GM12878 (cell line): ENCODE data around the gene C1QL1. TPM values are rescaled to one million over a fixed set of nuclear protein-coding genes. Genes with fewer than 3 reads are reported as not detected.

Experiments used
- ATAC-seq: fragments of 200-7000 bp; cut with Tn5 transposase; 3 replicates; pipeline ENCODE4 v1.9.1; 2020; ENCODE audit warnings: mild to moderate bottlenecking, moderate library complexity
- BruUV-seq: library from RNA; stranded (reverse); fragments of 400-500 nt; replicated peaks from 2 replicates; lab custom pipeline; 2021; lab: Mats Ljungman, UMichigan
- CTCF ChIA-PET: fragments of 300-600 bp; sonication (Branson Sonifier 250); formaldehyde crosslinking; extraction: SDS; loops from one replicate; lab custom pipeline; 2021; ENCODE audit warnings: inconsistent platforms; lab: Yijun Ruan, JAX
- POLR2A ChIA-PET: fragments of 350-600 bp; formaldehyde crosslinking; extraction: SDS; loops from one replicate; lab custom pipeline; 2021; ENCODE audit warnings: inconsistent platforms; lab: Charles Lee
- RAD21 ChIA-PET: fragments of 300-600 bp; sonication (Branson Sonifier 250); formaldehyde crosslinking; loops from one replicate; lab custom pipeline; 2023; ENCODE audit warnings: antibody characterized with exemption; ENCODE audit not compliant: unreplicated experiment; lab: Charles Lee
- SMC1A ChIA-PET: fragments of 300-600 bp; sonication (Branson Sonifier 250); formaldehyde crosslinking; loops from one replicate; lab custom pipeline; 2023; ENCODE audit not compliant: unreplicated experiment, uncharacterized antibody; lab: Charles Lee
- DNase-seq: peaks from one replicate; pipeline ENCODE4 v3.0.0-alpha.2; 2011; ENCODE audit warnings: low read depth, low spot score
- FAIRE-seq: peaks from 3 replicates; lab custom pipeline; 2011; peaks lifted over from hg19 to GRCh38; lab: Jason Lieb, UNC
- H2AFZ ChIP-seq: 2 replicates; pipeline ENCODE4 v1.6.0; 2011; ENCODE audit warnings: low read depth, low read length, control low read depth; ENCODE audit not compliant: control insufficient read depth
- H3K27ac ChIP-seq: 2 replicates; pipeline ENCODE4 v1.5.1; 2011; ENCODE audit warnings: control low read depth; ENCODE audit not compliant: control insufficient read depth, insufficient read depth
- H3K27me3 ChIP-seq, 2 experiments: replicated peaks in 1 of 2; 2 replicates each; pipeline versions ENCODE4 v1.6.0 to v1.6.1; 2011; ENCODE audit warnings: low read length in 1 of 2; ENCODE audit not compliant: control insufficient read depth in 2 of 2, insufficient read depth in 2 of 2
- H3K36me3 ChIP-seq, 2 experiments: 2 replicates each; pipeline ENCODE4 v1.5.1; 2011; ENCODE audit warnings: low read length in 1 of 2; ENCODE audit not compliant: control insufficient read depth in 2 of 2, insufficient read depth in 2 of 2
- H3K4me1 ChIP-seq: 2 replicates; pipeline ENCODE4 v1.6.1; 2011; ENCODE audit warnings: mild to moderate bottlenecking, low read length, moderate library complexity, mixed read lengths; ENCODE audit not compliant: control insufficient read depth, insufficient read depth
- H3K4me2 ChIP-seq: 2 replicates; pipeline ENCODE4 v1.6.0; 2011; ENCODE audit warnings: control low read depth; ENCODE audit not compliant: control insufficient read depth, insufficient read depth
- H3K4me3 ChIP-seq: fragments of 200-600 bp; sonication (generic); 2 replicates; pipeline ENCODE4 v1.5.1; 2016
- H3K79me2 ChIP-seq: 2 replicates; pipeline ENCODE4 v1.6.0; 2011; ENCODE audit warnings: low read length; ENCODE audit not compliant: control insufficient read depth, insufficient read depth
- H3K9ac ChIP-seq: 2 replicates; pipeline ENCODE4 v1.8.0; 2011; ENCODE audit warnings: low read length, control low read depth, mixed read lengths; ENCODE audit not compliant: control insufficient read depth, insufficient read depth
- H3K9me3 ChIP-seq: replicated peaks from 3 replicates; pipeline ENCODE4 v1.5.1; 2011; ENCODE audit warnings: mild to moderate bottlenecking, low read length; ENCODE audit not compliant: control insufficient read depth, insufficient read depth
- H4K20me1 ChIP-seq: 2 replicates; pipeline ENCODE4 v1.6.0; 2011; ENCODE audit not compliant: control insufficient read depth, insufficient read depth
- EP300 ChIP-seq, 2 experiments: fragments of 150-350 bp in 1 of 2; IDR thresholded peaks; 2 replicates each; pipeline ENCODE4 v1.6.1; 2011 to 2012; ENCODE audit warnings: low read depth in 2 of 2, low read length in 2 of 2, borderline replicate concordance in 1 of 2, improper control_type of control experiment in 1 of 2, inconsistent platforms in 1 of 2; ENCODE audit not compliant: control insufficient read depth in 1 of 2
- FOXK2 ChIP-seq: fragments of 450-650 bp; IDR thresholded peaks from 2 replicates; pipeline ENCODE4 v1.6.1; 2017; ENCODE audit warnings: mild to moderate bottlenecking, moderate library complexity
- IRF4 ChIP-seq: IDR thresholded peaks from 2 replicates; pipeline ENCODE4 v1.6.1; 2011; ENCODE audit warnings: low read depth, low read length
- NFIC ChIP-seq: IDR thresholded peaks from 2 replicates; pipeline ENCODE4 v1.6.1; 2012; ENCODE audit warnings: low read depth, mild to moderate bottlenecking, inconsistent platforms, low read length, moderate library complexity
- NFYB ChIP-seq: IDR thresholded peaks from 2 replicates; pipeline ENCODE4 v1.6.1; 2011; ENCODE audit warnings: low read depth, mild to moderate bottlenecking, low read length, improper control_type of control experiment, moderate library complexity; ENCODE audit not compliant: insufficient read depth
- NR2C2 ChIP-seq: IDR thresholded peaks from 2 replicates; pipeline ENCODE4 v1.6.1; 2011; ENCODE audit warnings: borderline replicate concordance, low read depth; ENCODE audit not compliant: control insufficient read depth, insufficient read length
- RAD51 ChIP-seq: fragments of 450-650 bp; IDR thresholded peaks from 2 replicates; pipeline ENCODE4 v1.6.1; 2016; ENCODE audit warnings: moderate library complexity, mild to moderate bottlenecking, inconsistent platforms
- RCOR1 ChIP-seq: conservative IDR thresholded peaks from 2 replicates; pipeline ENCODE4 v1.6.1; 2012; ENCODE audit warnings: low read depth, low read length, improper control_type of control experiment
- WRNIP1 ChIP-seq: IDR thresholded peaks from 2 replicates; pipeline ENCODE4 v1.6.1; 2011; ENCODE audit warnings: low read depth, low read length, improper control_type of control experiment, borderline replicate concordance
- WGBS: methylation state at CpG from one replicate; pipeline ENCODE4 v1.1.6; 2016; ENCODE audit warnings: low lambda C conversion rate; ENCODE audit not compliant: insufficient replicate concordance, insufficient coverage; ENCODE audit errors: missing lambda C conversion rate; 5-methylcytosine and 5-hydroxymethylcytosine counted together
- in situ Hi-C: fragments of 300-500 bp; cut with MboI; formaldehyde crosslinking; loops from 9 replicates; pipeline ENCODE4 v1.14.3; 2018; ENCODE audit warnings: mixed read lengths
- intact Hi-C: fragments of 100-400 bp; cut with micrococcal nuclease; formaldehyde crosslinking; loops from one replicate; pipeline ENCODE4 v1.14.2; 2022; ENCODE audit not compliant: unreplicated experiment
- polyA plus RNA-seq, 11 experiments: library from polyadenylated mRNA; depleted of rRNA in 4 of 11; unstranded in 6 of 11; stranded (reverse) in 5 of 11; fragments of >200 nt; fragmentation: Nextera tagmentation in 4 of 11; fragmentation: Illumina TruSeq in 1 of 11; extraction: Ambion mirVana in 4 of 11; extraction: Trizol in 1 of 11; gene quantifications; 1 replicate in 1 of 11; 2 replicates in 10 of 11; pipeline versions ENCODE4 v1.2.1 to v1.2.3, GENCODE V29; 2011 to 2016; ENCODE audit warnings: inconsistent platforms in 2 of 11, missing spikeins in 2 of 11, low read depth in 1 of 11
- total RNA-seq, 4 experiments: library from RNA; depleted of rRNA in 3 of 4; stranded (reverse); fragments of >200 nt in 3 of 4; fragmentation: Illumina TruSeq in 1 of 4; extraction: Trizol in 1 of 4; gene quantifications; 2 replicates each; pipeline versions ENCODE4 v1.2.1 to v1.2.3, GENCODE V29; 2013 to 2021
- TF ChIP-seq, protein P1 (sequence below): fragments of 450-650 bp; IDR thresholded peaks from 2 replicates; pipeline ENCODE4 v1.6.1; 2017; ENCODE audit warnings: mild to moderate bottlenecking, moderate library complexity

Gene C1QL1
- total and polyA plus RNA-seq, 10 of the 15 experiments (the other 5 are each of a cell fraction or from before 2014, with no cell fraction given): not detected

DNA sequence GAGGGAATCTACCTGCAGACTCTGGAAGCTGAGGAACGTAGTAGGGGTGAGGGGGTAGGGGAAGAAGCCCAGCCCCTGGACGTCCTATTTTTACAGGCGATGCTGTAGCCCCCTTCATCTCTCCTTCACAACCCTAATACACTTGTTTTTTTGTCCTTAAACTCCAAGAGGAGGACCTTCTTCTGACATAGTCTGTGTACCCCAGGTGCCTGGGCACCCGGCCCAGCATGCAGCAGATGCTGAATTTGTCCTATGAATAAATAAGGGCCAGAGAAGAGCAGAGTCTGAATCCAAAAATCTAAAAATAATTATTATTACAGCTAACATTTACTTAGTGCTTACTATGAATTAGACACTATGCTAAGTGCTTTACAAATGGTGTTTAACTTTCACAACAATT, 25.6 kb downstream of the C1QL1 start:
- DNase-seq: no peak
- intact Hi-C loops: no loop called here
- no peak overlapping the region for H3K9ac ChIP-seq
- ChIA-PET SMC1A (interaction anchor here (0.5 to 1.8 kb wide), 3 partner anchors 22 to 757 kb away, joined by 3 to 9 read pairs (median 3); no protein-coding TSS in a partner anchor), CTCF (interaction anchor here (0.9 to 1.8 kb wide), 3 partner anchors 21 to 157 kb away, joined by 3 to 6 read pairs (median 3); no protein-coding TSS in a partner anchor), POLR2A (interaction anchor here (1.0 kb wide), 1 partner anchor 44 kb away, joined by 3 read pairs; the partner anchor contains the start of gene EFTUD2), RAD21 (interaction anchor here (0.7 to 2.0 kb wide), 4 partner anchors 22 to 219 kb away, joined by 3 to 7 read pairs (median 4); partner anchors contain the start of genes ACBD4, EFTUD2 and HEXIM2)
- H3K27ac ChIP-seq: no peak overlapping the region
- no peaks in the 10 kb centered on the region for H4K20me1 ChIP-seq
- ATAC-seq: no peak
- no peaks in the 10 kb centered on the region for H3K27me3 ChIP-seq
- H3K79me2 ChIP-seq: peaks cover 77% of the 10 kb centered on the region
- H2AFZ ChIP-seq: peak overlapping the region; percentile 16; the same call in 1 of the 2 replicates
- no peaks in the 10 kb centered on the region for H3K4me1 ChIP-seq
- in situ Hi-C loops: no loop called here
- FAIRE-seq: no peak
- H3K4me3 ChIP-seq: no peak overlapping the region
- WGBS: 86% methylated on average over 4 of the region's 4 CpGs
- H3K36me3 ChIP-seq: no peaks in the 10 kb centered on the region; a peak in 4 of 4 replicates
- H3K9me3 ChIP-seq: no peaks in the 10 kb centered on the region; the same call in 1 of the 3 replicates
- no peak for TF ChIP-seq EP300 (IDR thresholded peaks at IDR 0.05; ENCODE audit: borderline replicate concordance in 1 of 2, control insufficient read depth in 1 of 2, low read depth in 2 of 2, low read length in 2 of 2)
- no peak for TF ChIP-seq RAD51
- no peak for TF ChIP-seq NFIC
- TF ChIP-seq, protein P1, sequence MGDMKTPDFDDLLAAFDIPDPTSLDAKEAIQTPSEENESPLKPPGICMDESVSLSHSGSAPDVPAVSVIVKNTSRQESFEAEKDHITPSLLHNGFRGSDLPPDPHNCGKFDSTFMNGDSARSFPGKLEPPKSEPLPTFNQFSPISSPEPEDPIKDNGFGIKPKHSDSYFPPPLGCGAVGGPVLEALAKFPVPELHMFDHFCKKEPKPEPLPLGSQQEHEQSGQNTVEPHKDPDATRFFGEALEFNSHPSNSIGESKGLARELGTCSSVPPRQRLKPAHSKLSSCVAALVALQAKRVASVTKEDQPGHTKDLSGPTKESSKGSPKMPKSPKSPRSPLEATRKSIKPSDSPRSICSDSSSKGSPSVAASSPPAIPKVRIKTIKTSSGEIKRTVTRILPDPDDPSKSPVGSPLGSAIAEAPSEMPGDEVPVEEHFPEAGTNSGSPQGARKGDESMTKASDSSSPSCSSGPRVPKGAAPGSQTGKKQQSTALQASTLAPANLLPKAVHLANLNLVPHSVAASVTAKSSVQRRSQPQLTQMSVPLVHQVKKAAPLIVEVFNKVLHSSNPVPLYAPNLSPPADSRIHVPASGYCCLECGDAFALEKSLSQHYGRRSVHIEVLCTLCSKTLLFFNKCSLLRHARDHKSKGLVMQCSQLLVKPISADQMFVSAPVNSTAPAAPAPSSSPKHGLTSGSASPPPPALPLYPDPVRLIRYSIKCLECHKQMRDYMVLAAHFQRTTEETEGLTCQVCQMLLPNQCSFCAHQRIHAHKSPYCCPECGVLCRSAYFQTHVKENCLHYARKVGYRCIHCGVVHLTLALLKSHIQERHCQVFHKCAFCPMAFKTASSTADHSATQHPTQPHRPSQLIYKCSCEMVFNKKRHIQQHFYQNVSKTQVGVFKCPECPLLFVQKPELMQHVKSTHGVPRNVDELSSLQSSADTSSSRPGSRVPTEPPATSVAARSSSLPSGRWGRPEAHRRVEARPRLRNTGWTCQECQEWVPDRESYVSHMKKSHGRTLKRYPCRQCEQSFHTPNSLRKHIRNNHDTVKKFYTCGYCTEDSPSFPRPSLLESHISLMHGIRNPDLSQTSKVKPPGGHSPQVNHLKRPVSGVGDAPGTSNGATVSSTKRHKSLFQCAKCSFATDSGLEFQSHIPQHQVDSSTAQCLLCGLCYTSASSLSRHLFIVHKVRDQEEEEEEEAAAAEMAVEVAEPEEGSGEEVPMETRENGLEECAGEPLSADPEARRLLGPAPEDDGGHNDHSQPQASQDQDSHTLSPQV: no peak
- no peak for TF ChIP-seq NR2C2
- no peak for TF ChIP-seq FOXK2
- TF ChIP-seq NFYB: no peak
- no peak for TF ChIP-seq WRNIP1
- TF ChIP-seq RCOR1: no peak
- no peak for TF ChIP-seq IRF4
- no TSS peak for BruUV-seq
- H3K4me2 ChIP-seq: peak overlapping the region; percentile 34; the same call in 1 of the 2 replicates
